ENCODE results near the gene PKD2L2. TPM values are rescaled to one million over a fixed set of nuclear protein-coding genes. Genes with fewer than 3 reads are reported as not detected.
"Not testable (repeated sequence)": the region's sequence is repeated elsewhere in the genome, so short reads cannot be mapped to it uniquely, and the experiment has no call there.

Gene PKD2L2
- polyA plus RNA-seq, 12 donors: 0.24 to 1.1 (median 0.41) TPM; not detected in 2

DNA sequence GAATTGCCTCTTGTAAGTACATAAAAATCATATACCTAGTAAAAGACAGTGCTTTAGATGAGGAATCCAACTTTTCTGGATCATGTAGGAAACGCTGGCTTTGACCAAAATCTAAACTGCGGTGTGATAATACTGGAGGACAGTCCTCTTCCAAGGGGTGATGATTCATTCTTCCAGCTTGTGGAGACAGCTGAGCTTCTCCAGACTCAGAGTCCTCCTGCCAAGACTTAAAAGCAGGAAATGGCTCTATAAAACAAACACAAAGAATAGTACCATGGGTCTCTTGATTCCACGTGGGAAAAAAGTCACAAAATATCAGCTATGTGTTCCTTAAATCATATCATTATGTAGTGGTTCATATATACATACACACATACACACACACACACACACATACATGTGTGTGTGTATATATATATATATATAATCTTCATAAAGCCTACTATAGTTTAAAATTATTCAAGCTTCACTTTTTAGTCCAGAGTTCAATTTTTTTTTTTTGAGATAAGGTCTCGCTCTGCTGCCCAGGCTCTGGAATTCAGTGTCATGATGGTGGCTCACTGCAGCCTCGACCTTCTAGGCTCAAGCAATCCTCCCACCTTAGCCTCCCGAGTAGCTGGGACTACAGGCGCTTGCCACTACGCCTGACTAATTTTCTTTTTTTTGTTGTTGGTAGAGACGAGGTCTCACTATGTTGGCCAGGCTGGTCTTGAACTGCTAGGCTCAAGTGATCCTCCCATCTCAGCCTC lies 65.0 kb downstream of the PKD2L2 start:
- DNase-seq: peak; percentile 23

DNA sequence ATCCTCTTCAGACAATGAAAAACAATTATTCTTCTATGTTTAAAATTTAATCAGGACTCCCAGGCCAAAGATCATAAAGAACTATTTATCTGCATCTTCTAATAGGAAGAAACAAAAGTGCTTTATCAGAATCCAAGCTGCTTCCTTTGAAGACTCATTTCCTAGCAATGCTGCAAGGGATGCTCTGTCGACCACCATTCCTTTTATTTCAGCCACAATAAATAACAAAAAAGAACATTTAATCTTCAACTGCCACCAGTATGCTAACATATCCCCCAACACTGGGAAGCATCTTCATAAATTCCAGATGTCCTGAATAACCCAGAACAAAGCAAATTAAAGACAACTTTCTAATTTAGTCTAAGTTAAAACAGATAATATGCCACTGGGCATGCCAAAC lies 68.7 kb downstream of the PKD2L2 start:
- DNase-seq: no peak

DNA sequence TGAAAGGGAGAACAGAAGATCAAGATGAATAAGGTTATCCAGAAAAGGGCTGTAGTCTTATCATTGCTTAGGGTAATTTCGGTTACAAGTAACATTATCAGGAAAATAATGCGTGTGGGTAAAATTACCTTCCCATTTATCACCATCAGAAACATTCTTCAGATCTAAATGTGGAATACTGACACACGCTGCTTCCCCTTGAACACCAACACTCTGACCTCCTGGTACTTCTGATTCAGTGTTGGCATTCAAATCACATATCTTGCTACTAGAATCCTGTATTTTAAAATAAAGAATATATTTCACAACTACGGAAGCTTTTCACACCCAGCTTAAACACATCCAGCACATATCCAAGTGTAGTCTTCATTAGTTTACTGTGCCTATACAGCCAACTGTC lies 70.2 kb downstream of the PKD2L2 start:
- no peak for DNase-seq

DNA sequence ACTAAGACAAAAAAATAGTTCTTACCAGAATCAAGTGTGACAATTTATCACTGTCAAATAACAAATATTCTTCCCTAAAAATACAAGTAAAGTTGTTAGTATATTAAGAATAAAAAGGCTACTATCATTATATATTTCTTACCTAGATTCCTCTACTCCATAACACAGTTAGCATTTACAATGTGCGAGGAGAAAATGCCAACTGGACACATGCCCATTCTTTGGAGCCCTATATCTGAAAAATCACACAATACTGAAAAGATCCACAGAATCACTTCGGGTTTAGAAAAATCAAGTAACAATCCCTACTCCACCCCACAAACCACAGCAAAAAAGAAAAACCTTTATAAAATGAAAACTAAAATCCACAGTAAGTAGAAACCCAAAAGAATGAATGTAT lies 70.9 kb downstream of the PKD2L2 start:
- no peak for DNase-seq

DNA sequence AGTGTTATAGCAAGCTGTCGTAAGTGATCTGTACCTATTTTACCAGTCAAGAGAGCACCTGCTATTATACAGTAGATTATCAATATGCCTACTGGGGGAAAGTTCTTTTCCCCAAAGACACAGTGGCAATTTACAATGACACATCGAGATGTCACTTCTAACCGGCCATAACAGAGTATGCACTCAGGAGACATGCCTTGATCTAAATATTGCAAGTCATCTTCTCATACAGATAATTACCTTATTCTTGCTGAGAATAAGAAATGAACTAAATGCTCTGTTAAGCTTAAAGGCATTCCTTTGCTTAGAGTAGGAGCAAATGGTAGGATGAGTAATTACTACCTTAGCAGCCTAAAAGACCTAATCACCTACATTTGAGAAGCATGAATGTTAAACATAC lies 71.6 kb downstream of the PKD2L2 start:
- no peak for DNase-seq

DNA sequence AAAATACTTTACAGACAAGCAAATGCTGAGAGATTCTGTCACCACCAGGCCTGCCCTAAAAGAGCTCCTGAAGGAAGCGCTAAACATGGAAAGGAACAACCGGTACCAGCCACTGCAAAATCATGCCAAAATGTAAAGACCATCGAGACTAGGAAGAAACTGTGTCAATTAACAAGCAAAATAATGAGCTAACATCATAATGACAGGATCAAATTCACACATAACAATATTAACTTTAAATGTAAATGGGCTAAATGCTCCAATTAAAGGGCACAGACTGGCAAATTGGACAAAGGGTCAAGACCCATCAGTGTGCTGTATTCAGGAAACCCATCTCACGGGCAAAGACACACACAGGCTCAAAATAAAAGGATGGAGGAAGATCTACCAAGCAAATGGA lies 81.1 kb downstream of the PKD2L2 start:
- not testable (repeated sequence) for DNase-seq

DNA sequence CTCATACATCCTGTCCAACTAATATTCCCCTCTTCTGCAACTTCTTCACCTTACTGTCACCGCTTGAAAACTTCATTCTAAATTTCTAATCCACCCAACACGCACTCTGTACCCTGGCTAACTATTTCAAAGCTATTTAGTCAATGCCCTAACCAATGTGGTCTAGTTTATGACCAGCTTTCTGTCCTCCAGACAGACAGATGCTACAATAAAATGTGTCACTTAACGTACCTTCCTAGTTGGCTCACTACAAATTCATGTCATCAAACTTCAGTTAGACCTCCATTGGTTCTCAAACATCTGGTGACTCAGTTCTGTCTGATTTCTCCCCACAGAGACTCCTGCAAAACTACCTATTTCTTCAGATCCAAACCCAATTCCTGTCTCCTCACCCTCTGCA lies 86.0 kb downstream of the PKD2L2 start:
- no peak for DNase-seq

DNA sequence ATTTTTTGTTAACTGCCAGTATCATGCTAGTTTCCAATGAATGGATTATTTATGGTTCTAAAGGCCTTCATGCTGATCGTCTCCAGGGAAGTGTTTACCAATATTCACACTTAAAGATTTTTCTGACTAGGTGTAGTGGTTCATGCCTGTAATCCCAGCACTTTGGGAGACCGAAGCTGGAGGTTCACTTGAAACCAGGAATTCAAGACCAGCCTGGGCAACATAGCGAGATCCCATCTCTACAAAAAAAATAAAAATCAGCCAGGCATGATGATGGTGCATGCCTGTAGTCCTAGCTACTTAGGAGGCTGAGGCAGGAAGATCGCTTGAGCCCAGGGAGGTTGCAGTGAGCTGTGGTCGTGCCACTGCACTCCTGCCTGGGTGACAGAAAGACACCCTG lies 100.2 kb downstream of the PKD2L2 start:
- DNase-seq: no peak

Other genes starting within 250 kb of the PKD2L2 start
- 1 to 10 TPM in 11 of 12 donors, not detected in 1; 2.6 to 9.1 (median 4.5) TPM for gene KLHL3, start 153.4 kb upstream of the PKD2L2 start, polyA plus RNA-seq (ENCODE audit: insufficient read length in 12 of 12)
- gene HNRNPA0, start 135.1 kb upstream of the PKD2L2 start, polyA plus RNA-seq (ENCODE audit: insufficient read length in 12 of 12): 10 to 100 TPM in 11 of 12 donors, not detected in 1; 23.9 to 60.1 (median 31.3) TPM
- gene MYOT, start 21.6 kb upstream of the PKD2L2 start, polyA plus RNA-seq (ENCODE audit: insufficient read length in 12 of 12): 1,000 to 10,000 TPM in 1 of 12 donors, 100 to 1,000 TPM in 11; 126 to 1,923 (median 320) TPM
- 10 to 100 TPM in 11 of 12 donors, not detected in 1; 22.1 to 35.0 (median 25.8) TPM for gene FAM13B, start 143.6 kb downstream of the PKD2L2 start, polyA plus RNA-seq (ENCODE audit: insufficient read length in 12 of 12)
- not detected for gene WNT8A, start 194.6 kb downstream of the PKD2L2 start, polyA plus RNA-seq (ENCODE audit: insufficient read length in 12 of 12)
- gene NME5, start 250.0 kb downstream of the PKD2L2 start, polyA plus RNA-seq (ENCODE audit: insufficient read length in 12 of 12): 1 to 10 TPM in 5 of 12 donors, under 1 TPM in 5, not detected in 2; 0.72 to 1.6 (median 1.1) TPM

All from muscle of arm (tissue), 12 donors.